Panc1 (cell line): Measurements from ENCODE around the gene CFAP69. TPM values are rescaled to one million over a fixed set of nuclear protein-coding genes. Genes with fewer than 3 reads are reported as not detected.

Experiments
- ATAC-seq: fragments of 200-7000 bp; cut with Tn5 transposase; 2 replicates; pipeline ENCODE4 v1.9.1; 2020; ENCODE audit warnings: mild to moderate bottlenecking, moderate library complexity
- BruUV-seq: library from RNA; stranded (reverse); fragments of 400-500 nt; replicated peaks from 2 replicates; lab custom pipeline; 2021; lab: Mats Ljungman, UMichigan
- CTCF ChIA-PET: fragments of 300-600 bp; sonication (Branson Sonifier 250); formaldehyde crosslinking; loops from one replicate; lab custom pipeline; 2022; ENCODE audit warnings: antibody characterized with exemption; lab: Charles Lee
- POLR2A ChIA-PET: fragments of 300-600 bp; sonication (Branson Sonifier 250); formaldehyde crosslinking; loops from one replicate; lab custom pipeline; 2022; ENCODE audit warnings: antibody characterized with exemption; lab: Charles Lee
- DNase-seq: peaks from one replicate; pipeline ENCODE4 v3.0.0-alpha.2; 2010; ENCODE audit warnings: low read depth, low spot score
- H3K27ac ChIP-seq: 2 replicates; pipeline ENCODE4 v1.5.1; 2011; ENCODE audit warnings: mild to moderate bottlenecking, low read length, inconsistent platforms
- H3K27me3 ChIP-seq: fragments of 200-500 bp; sonication (Bioruptor generic); 2 replicates; pipeline ENCODE4 v1.6.0; 2014; ENCODE audit warnings: low read length, inconsistent platforms; ENCODE audit not compliant: control insufficient read depth, insufficient read depth
- H3K36me3 ChIP-seq: fragments of 200-500 bp; sonication (Bioruptor generic); 2 replicates; pipeline ENCODE4 v1.5.1; 2014; ENCODE audit warnings: inconsistent platforms, mild to moderate bottlenecking, low read length, moderate library complexity; ENCODE audit not compliant: control insufficient read depth, insufficient read depth
- H3K4me1 ChIP-seq: 2 replicates; pipeline ENCODE4 v1.5.1; 2011; ENCODE audit warnings: inconsistent platforms, mild to moderate bottlenecking, low read length, moderate library complexity; ENCODE audit not compliant: control insufficient read depth, insufficient read depth
- H3K4me3 ChIP-seq, 2 experiments: 2 replicates each; pipeline ENCODE4 v1.5.1; 2011 to 2012; ENCODE audit warnings: low read depth in 2 of 2, low read length in 2 of 2, mild to moderate bottlenecking in 2 of 2, inconsistent platforms in 1 of 2, moderate library complexity in 1 of 2
- H3K9me3 ChIP-seq: fragments of 200-500 bp; sonication (Bioruptor generic); 2 replicates; pipeline ENCODE4 v1.5.1; 2014; ENCODE audit warnings: low read depth, mild to moderate bottlenecking, inconsistent platforms, low read length, moderate library complexity; ENCODE audit not compliant: control insufficient read depth, insufficient read depth
- CTCF ChIP-seq: fragments of 450-650 bp; IDR thresholded peaks from 2 replicates; pipeline ENCODE4 v1.5.1; 2017; ENCODE audit warnings: mild to moderate bottlenecking
- POLR2AphosphoS5 ChIP-seq: IDR thresholded peaks from 2 replicates; pipeline ENCODE4 v1.6.1; 2012; ENCODE audit warnings: mild to moderate bottlenecking, low read depth, low read length, moderate library complexity
- REST ChIP-seq, 2 experiments: IDR thresholded peaks; 2 replicates each; pipeline ENCODE4 v1.6.1; 2011 to 2012; ENCODE audit warnings: low read depth in 2 of 2, control low read depth in 1 of 2, low read length in 1 of 2, mild to moderate bottlenecking in 1 of 2, moderate library complexity in 1 of 2; ENCODE audit not compliant: insufficient read depth in 1 of 2
- SIN3A ChIP-seq: IDR thresholded peaks from 2 replicates; pipeline ENCODE4 v1.6.1; 2012; ENCODE audit warnings: low read depth, mild to moderate bottlenecking, low read length, moderate library complexity, borderline replicate concordance; ENCODE audit not compliant: insufficient read depth
- TCF7L2 ChIP-seq: IDR thresholded peaks from 2 replicates; pipeline ENCODE4 v1.6.1; 2011; ENCODE audit warnings: mild to moderate bottlenecking, low read depth, low read length, inconsistent platforms
- in situ Hi-C: cut with HindIII; loops from 2 replicates; pipeline ENCODE4 v1.10.0; 2016; ENCODE audit warnings: low sequenced_read_pairs, low pct_unique_long_range_greater_than_20kb
- intact Hi-C: fragments of 100-400 bp; cut with micrococcal nuclease; formaldehyde crosslinking; loops from one replicate; pipeline ENCODE4 v1.10.0; 2022; ENCODE audit not compliant: unreplicated experiment
- total RNA-seq: library from RNA; stranded (reverse); gene quantifications from one replicate; pipeline ENCODE4 v1.2.1, GENCODE V29; 2021; ENCODE audit not compliant: unreplicated experiment

The CFAP69 gene
- total RNA-seq, 1 experiment from 2014 or later, result 0.51 TPM

- H3K4me3 ChIP-seq, result no peak overlapping the region
- no peak for ATAC-seq
- no peaks in the 10 kb centered on the region; the same call in 1 of the 2 replicates for H3K27me3 ChIP-seq
- H3K36me3 ChIP-seq, result no peaks in the 10 kb centered on the region
- no peaks in the 10 kb centered on the region for H3K4me1 ChIP-seq
- H3K9me3 ChIP-seq, result no peaks in the 10 kb centered on the region
- in situ Hi-C loops (no loop called here), intact Hi-C loops (no loop called here)
- no TSS peak for BruUV-seq
- H3K27ac ChIP-seq, result no peak overlapping the region
- CTCF ChIA-PET, result no interaction called here
- DNase-seq, result no peak
- POLR2A ChIA-PET, result no interaction called here
- TF ChIP-seq CTCF (no peak), REST (IDR thresholded peaks at IDR 0.05; ENCODE audit: insufficient read depth in 1 of 2, low read depth in 2 of 2, low read length in 1 of 2) (no peak), SIN3A (no peak), POLR2AphosphoS5 (no peak), TCF7L2 (no peak)
Observed at GRCh38 chr7:90209776-90210175, 35.2 kb upstream of the CFAP69 start.

- Histone ChIP-seq H3K27ac (no peak overlapping the region), H3K27me3 (no peaks in the 10 kb centered on the region; the same call in 1 of the 2 replicates), H3K4me1 (no peaks in the 10 kb centered on the region), H3K36me3 (no peaks in the 10 kb centered on the region), H3K4me3 (no peak overlapping the region), H3K9me3 (no peaks in the 10 kb centered on the region)
- ATAC-seq (no peak), DNase-seq (no peak)
- POLR2A ChIA-PET, result no interaction called here
- BruUV-seq, result no TSS peak
- in situ Hi-C loops (no loop called here), intact Hi-C loops (no loop called here)
- TF ChIP-seq REST (IDR thresholded peaks at IDR 0.05; ENCODE audit: insufficient read depth in 1 of 2, low read depth in 2 of 2, low read length in 1 of 2) (no peak), SIN3A (no peak), POLR2AphosphoS5 (no peak), CTCF (no peak), TCF7L2 (no peak)
- CTCF ChIA-PET, result no interaction called here
Observed at GRCh38 chr7:90210475-90210874, 34.5 kb upstream of the CFAP69 start.
